Measurements from ENCODE around the gene TNFRSF11A. TPM values are rescaled to one million over a fixed set of nuclear protein-coding genes. Genes with fewer than 3 reads are reported as not detected.

Gene TNFRSF11A
- total and polyA plus RNA-seq, 5 donors from 2014 or later: 0.93 to 3.6 (median 2.1) TPM

GRCh38 chr18:62365420-62365819 is 40.3 kb downstream of the TNFRSF11A start:
- H3K4me1 Mint-ChIP-seq: peaks cover 2 to 13% (median 5%) of the 10 kb centered on the region in 4 donors
- H3K4me3 ChIP-seq (ENCODE audit: low read depth, low read length): no peak overlapping the region
- DNase-seq (peak in 1 of 3 donors; percentile 58), ATAC-seq (ENCODE audit: low read depth in 2 of 2) (no peak)
- H3K27me3 ChIP-seq (ENCODE audit: control insufficient read depth, insufficient read depth, low read length): no peaks in the 10 kb centered on the region
- H3K27me3 Mint-ChIP-seq: no peaks in the 10 kb centered on the region
- peaks cover 0 to 2% (median 0%) of the 10 kb centered on the region in 7 donors for H3K9me3 Mint-ChIP-seq
- no peaks in the 10 kb centered on the region for H3K9me3 ChIP-seq (ENCODE audit: control insufficient read depth in 2 of 2, low read length in 2 of 2)
- no peaks in the 10 kb centered on the region for H3K4me1 ChIP-seq (ENCODE audit: control insufficient read depth, insufficient read depth, low read length, poor library complexity, severe bottlenecking)
- H3K27ac Mint-ChIP-seq: no peak overlapping the region
- H3K27ac ChIP-seq (ENCODE audit: insufficient read depth, low read length, poor library complexity, severe bottlenecking): no peak overlapping the region
- H3K4me3 Mint-ChIP-seq: no peak overlapping the region
- H3K36me3 Mint-ChIP-seq: no peaks in the 10 kb centered on the region
- no peaks in the 10 kb centered on the region for H3K36me3 ChIP-seq (ENCODE audit: control insufficient read depth, insufficient read depth, low read length)

DNA sequence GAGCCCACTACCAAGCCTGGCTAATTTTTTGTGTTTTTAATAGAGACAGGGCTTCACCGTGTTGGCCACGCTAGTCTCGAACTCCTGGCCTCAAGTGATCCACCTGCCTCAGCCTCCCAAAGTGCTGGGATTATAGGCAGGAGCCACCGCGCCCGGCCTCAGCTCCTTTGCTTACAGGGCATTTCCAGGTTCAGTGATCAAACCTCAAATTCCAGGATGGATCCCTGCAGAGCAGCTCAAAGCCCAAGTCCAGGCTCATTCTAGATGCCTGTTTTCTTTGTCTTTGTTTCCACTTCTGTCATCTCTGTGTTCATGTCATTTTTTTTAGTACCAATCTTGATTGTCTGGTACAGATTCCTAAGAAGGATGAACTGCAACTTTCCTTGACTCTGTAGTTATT is 41.9 kb downstream of the TNFRSF11A start:
- no peaks in the 10 kb centered on the region for H3K9me3 ChIP-seq (ENCODE audit: control insufficient read depth in 2 of 2, low read length in 2 of 2)

GRCh38 chr18:62368100-62368499 is 43.0 kb downstream of the TNFRSF11A start:
- H3K36me3 Mint-ChIP-seq: no peaks in the 10 kb centered on the region
- peaks cover 2 to 17% (median 5%) of the 10 kb centered on the region in 4 donors for H3K4me1 Mint-ChIP-seq
- no peak for ATAC-seq (ENCODE audit: low read depth in 2 of 2)
- no peaks in the 10 kb centered on the region for H3K9me3 Mint-ChIP-seq
- H3K36me3 ChIP-seq (ENCODE audit: control insufficient read depth, insufficient read depth, low read length): no peaks in the 10 kb centered on the region
- no peak overlapping the region for H3K4me3 Mint-ChIP-seq
- H3K27ac ChIP-seq (ENCODE audit: insufficient read depth, low read length, poor library complexity, severe bottlenecking): no peak overlapping the region
- H3K27me3 Mint-ChIP-seq: no peaks in the 10 kb centered on the region
- no peak overlapping the region for H3K27ac Mint-ChIP-seq
- no peaks in the 10 kb centered on the region for H3K4me1 ChIP-seq (ENCODE audit: control insufficient read depth, insufficient read depth, low read length, poor library complexity, severe bottlenecking)
- H3K9me3 ChIP-seq (ENCODE audit: control insufficient read depth in 2 of 2, low read length in 2 of 2): no peaks in the 10 kb centered on the region
- peak in 1 of 3 donors; percentile 35 for DNase-seq
- H3K27me3 ChIP-seq (ENCODE audit: control insufficient read depth, insufficient read depth, low read length): no peaks in the 10 kb centered on the region
- H3K4me3 ChIP-seq (ENCODE audit: low read depth, low read length): no peak overlapping the region

More for the DNA sequence above, 41.9 kb downstream of the TNFRSF11A start:
- ATAC-seq (ENCODE audit: low read depth in 2 of 2): no peak
- H3K4me3 Mint-ChIP-seq: no peak overlapping the region
- no peak overlapping the region for H3K27ac ChIP-seq (ENCODE audit: insufficient read depth, low read length, poor library complexity, severe bottlenecking)
- H3K27me3 Mint-ChIP-seq: no peaks in the 10 kb centered on the region
- no peaks in the 10 kb centered on the region for H3K36me3 Mint-ChIP-seq
- H3K36me3 ChIP-seq (ENCODE audit: control insufficient read depth, insufficient read depth, low read length): no peaks in the 10 kb centered on the region
- DNase-seq: no peak
- peaks cover 2 to 17% (median 5%) of the 10 kb centered on the region in 4 donors for H3K4me1 Mint-ChIP-seq
- H3K9me3 Mint-ChIP-seq: no peaks in the 10 kb centered on the region
- no peak overlapping the region for H3K27ac Mint-ChIP-seq
- H3K4me1 ChIP-seq (ENCODE audit: control insufficient read depth, insufficient read depth, low read length, poor library complexity, severe bottlenecking): no peaks in the 10 kb centered on the region
- no peak overlapping the region for H3K4me3 ChIP-seq (ENCODE audit: low read depth, low read length)
- no peaks in the 10 kb centered on the region for H3K27me3 ChIP-seq (ENCODE audit: control insufficient read depth, insufficient read depth, low read length)

DNA sequence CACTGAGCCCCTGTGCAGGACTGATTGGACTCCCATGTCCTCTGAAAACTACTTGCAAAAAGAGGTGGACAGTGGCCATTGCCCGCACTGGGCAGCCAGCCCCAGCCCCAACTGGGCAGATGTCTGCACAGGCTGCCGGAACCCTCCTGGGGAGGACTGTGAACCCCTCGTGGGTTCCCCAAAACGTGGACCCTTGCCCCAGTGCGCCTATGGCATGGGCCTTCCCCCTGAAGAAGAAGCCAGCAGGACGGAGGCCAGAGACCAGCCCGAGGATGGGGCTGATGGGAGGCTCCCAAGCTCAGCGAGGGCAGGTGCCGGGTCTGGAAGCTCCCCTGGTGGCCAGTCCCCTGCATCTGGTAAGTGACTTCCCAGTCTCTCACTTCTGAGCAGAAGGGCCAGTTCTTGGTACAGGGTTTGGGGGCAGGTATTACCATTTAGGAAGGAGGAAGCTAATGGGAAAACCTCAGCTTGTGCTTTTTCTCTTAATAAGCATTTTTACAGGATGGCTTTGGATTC is 44.1 kb downstream of the TNFRSF11A start:
- H3K27me3 Mint-ChIP-seq: peaks cover 4% of the 10 kb centered on the region
- Histone ChIP-seq H3K4me1 (ENCODE audit: control insufficient read depth, insufficient read depth, low read length, poor library complexity, severe bottlenecking) (no peaks in the 10 kb centered on the region), H3K4me3 (ENCODE audit: low read depth, low read length) (no peak overlapping the region), H3K27me3 (ENCODE audit: control insufficient read depth, insufficient read depth, low read length) (no peaks in the 10 kb centered on the region), H3K36me3 (ENCODE audit: control insufficient read depth, insufficient read depth, low read length) (no peaks in the 10 kb centered on the region), H3K9me3 (ENCODE audit: control insufficient read depth in 2 of 2, low read length in 2 of 2) (no peaks in the 10 kb centered on the region), H3K27ac (ENCODE audit: insufficient read depth, low read length, poor library complexity, severe bottlenecking) (no peak overlapping the region)
- peaks cover 2 to 17% (median 5%) of the 10 kb centered on the region in 4 donors for H3K4me1 Mint-ChIP-seq
- DNase-seq (no peak), ATAC-seq (ENCODE audit: low read depth in 2 of 2) (no peak)
- H3K4me3 Mint-ChIP-seq: no peak overlapping the region
- no peaks in the 10 kb centered on the region for H3K36me3 Mint-ChIP-seq
- H3K9me3 Mint-ChIP-seq: peaks cover 0 to 5% (median 0%) of the 10 kb centered on the region in 7 donors
- H3K27ac Mint-ChIP-seq: no peak overlapping the region

DNA sequence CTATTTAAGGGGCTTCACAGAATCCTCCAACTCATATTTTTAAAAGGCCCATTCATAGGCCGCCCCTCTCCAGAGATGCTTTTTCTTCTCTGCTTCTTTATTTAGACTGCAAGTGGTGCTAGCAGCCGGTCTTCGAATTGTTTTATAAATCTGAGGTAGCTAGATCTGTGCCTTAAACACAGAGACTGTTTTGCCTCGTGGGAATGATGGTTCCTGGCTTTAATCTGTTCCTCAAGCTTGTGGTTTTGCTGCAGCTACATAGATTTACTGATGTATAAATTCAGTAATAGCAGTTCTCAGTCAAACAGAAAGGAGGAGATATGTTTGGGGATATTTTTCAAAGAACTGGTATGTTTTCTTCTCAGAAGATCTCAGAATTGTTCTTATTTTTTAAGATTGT is 45.3 kb downstream of the TNFRSF11A start:
- peak in 1 of 3 donors; percentile 58 for DNase-seq
- H3K27me3 ChIP-seq (ENCODE audit: control insufficient read depth, insufficient read depth, low read length): no peaks in the 10 kb centered on the region
- Mint-ChIP-seq H3K4me1 (peaks cover 2 to 15% (median 4%) of the 10 kb centered on the region in 4 donors), H3K27ac (peak overlapping the region in 1 of 3 donors; percentile 52), H3K4me3 (no peak overlapping the region), H3K9me3 (peaks cover 0 to 5% (median 0%) of the 10 kb centered on the region in 7 donors), H3K36me3 (no peaks in the 10 kb centered on the region), H3K27me3 (peaks cover 4% of the 10 kb centered on the region)
- no peaks in the 10 kb centered on the region for H3K9me3 ChIP-seq (ENCODE audit: control insufficient read depth in 2 of 2, low read length in 2 of 2)
- no peak overlapping the region for H3K27ac ChIP-seq (ENCODE audit: insufficient read depth, low read length, poor library complexity, severe bottlenecking)
- no peak overlapping the region for H3K4me3 ChIP-seq (ENCODE audit: low read depth, low read length)
- no peak for ATAC-seq (ENCODE audit: low read depth in 2 of 2)
- H3K36me3 ChIP-seq (ENCODE audit: control insufficient read depth, insufficient read depth, low read length): no peaks in the 10 kb centered on the region
- H3K4me1 ChIP-seq (ENCODE audit: control insufficient read depth, insufficient read depth, low read length, poor library complexity, severe bottlenecking): no peaks in the 10 kb centered on the region

- Mint-ChIP-seq H3K4me3 (no peak overlapping the region), H3K27ac (peak overlapping the region in 1 of 3 donors; percentile 60), H3K9me3 (peaks cover 0 to 5% (median 0%) of the 10 kb centered on the region in 7 donors), H3K4me1 (peaks cover 0 to 13% (median 0%) of the 10 kb centered on the region in 4 donors), H3K27me3 (peaks cover 4% of the 10 kb centered on the region), H3K36me3 (no peaks in the 10 kb centered on the region)
- H3K4me1 ChIP-seq (ENCODE audit: control insufficient read depth, insufficient read depth, low read length, poor library complexity, severe bottlenecking): no peaks in the 10 kb centered on the region
- H3K36me3 ChIP-seq (ENCODE audit: control insufficient read depth, insufficient read depth, low read length): no peaks in the 10 kb centered on the region
- DNase-seq: no peak
- no peak overlapping the region for H3K4me3 ChIP-seq (ENCODE audit: low read depth, low read length)
- no peak for ATAC-seq (ENCODE audit: low read depth in 2 of 2)
- H3K27ac ChIP-seq (ENCODE audit: insufficient read depth, low read length, poor library complexity, severe bottlenecking): no peak overlapping the region
- H3K27me3 ChIP-seq (ENCODE audit: control insufficient read depth, insufficient read depth, low read length): no peaks in the 10 kb centered on the region
- no peaks in the 10 kb centered on the region for H3K9me3 ChIP-seq (ENCODE audit: control insufficient read depth in 2 of 2, low read length in 2 of 2)
Observed at GRCh38 chr18:62371436-62371835, 46.3 kb downstream of the TNFRSF11A start.

- no peak for ATAC-seq (ENCODE audit: low read depth in 2 of 2)
- Mint-ChIP-seq H3K36me3 (no peaks in the 10 kb centered on the region), H3K27ac (no peak overlapping the region), H3K4me1 (peaks cover 0 to 13% (median 0%) of the 10 kb centered on the region in 4 donors), H3K9me3 (peaks cover 0 to 5% (median 0%) of the 10 kb centered on the region in 7 donors), H3K4me3 (no peak overlapping the region), H3K27me3 (peaks cover 4% of the 10 kb centered on the region)
- Histone ChIP-seq H3K4me1 (ENCODE audit: control insufficient read depth, insufficient read depth, low read length, poor library complexity, severe bottlenecking) (no peaks in the 10 kb centered on the region), H3K27me3 (ENCODE audit: control insufficient read depth, insufficient read depth, low read length) (no peaks in the 10 kb centered on the region), H3K4me3 (ENCODE audit: low read depth, low read length) (no peak overlapping the region), H3K27ac (ENCODE audit: insufficient read depth, low read length, poor library complexity, severe bottlenecking) (no peak overlapping the region), H3K9me3 (ENCODE audit: control insufficient read depth in 2 of 2, low read length in 2 of 2) (no peaks in the 10 kb centered on the region), H3K36me3 (ENCODE audit: control insufficient read depth, insufficient read depth, low read length) (no peaks in the 10 kb centered on the region)
- DNase-seq: no peak
Observed at GRCh38 chr18:62372156-62372555, 47.0 kb downstream of the TNFRSF11A start.

GRCh38 chr18:62372882-62373281 is 47.8 kb downstream of the TNFRSF11A start:
- H3K36me3 ChIP-seq (ENCODE audit: control insufficient read depth, insufficient read depth, low read length): no peaks in the 10 kb centered on the region
- H3K4me1 Mint-ChIP-seq: peaks cover 0 to 13% (median 0%) of the 10 kb centered on the region in 4 donors
- no peak overlapping the region for H3K4me3 ChIP-seq (ENCODE audit: low read depth, low read length)
- H3K4me1 ChIP-seq (ENCODE audit: control insufficient read depth, insufficient read depth, low read length, poor library complexity, severe bottlenecking): no peaks in the 10 kb centered on the region
- H3K36me3 Mint-ChIP-seq: no peaks in the 10 kb centered on the region
- H3K9me3 Mint-ChIP-seq: peaks cover 0 to 5% (median 0%) of the 10 kb centered on the region in 7 donors
- ATAC-seq (ENCODE audit: low read depth in 2 of 2) (no peak), DNase-seq (no peak)
- H3K27ac ChIP-seq (ENCODE audit: insufficient read depth, low read length, poor library complexity, severe bottlenecking): no peak overlapping the region
- H3K4me3 Mint-ChIP-seq: no peak overlapping the region
- no peaks in the 10 kb centered on the region for H3K27me3 ChIP-seq (ENCODE audit: control insufficient read depth, insufficient read depth, low read length)
- peaks cover 4% of the 10 kb centered on the region for H3K27me3 Mint-ChIP-seq
- H3K27ac Mint-ChIP-seq: no peak overlapping the region
- no peaks in the 10 kb centered on the region for H3K9me3 ChIP-seq (ENCODE audit: control insufficient read depth in 2 of 2, low read length in 2 of 2)

All from CD4-positive, CD25-positive, alpha-beta regulatory T cell (primary cell).